ENCODE data around the gene CSNK1G3.

CSNK1G3 gene

GRCh38 chr5:123651234-123651633, 139.3 kb downstream of the CSNK1G3 start:
- no peak for DNase-seq

DNA sequence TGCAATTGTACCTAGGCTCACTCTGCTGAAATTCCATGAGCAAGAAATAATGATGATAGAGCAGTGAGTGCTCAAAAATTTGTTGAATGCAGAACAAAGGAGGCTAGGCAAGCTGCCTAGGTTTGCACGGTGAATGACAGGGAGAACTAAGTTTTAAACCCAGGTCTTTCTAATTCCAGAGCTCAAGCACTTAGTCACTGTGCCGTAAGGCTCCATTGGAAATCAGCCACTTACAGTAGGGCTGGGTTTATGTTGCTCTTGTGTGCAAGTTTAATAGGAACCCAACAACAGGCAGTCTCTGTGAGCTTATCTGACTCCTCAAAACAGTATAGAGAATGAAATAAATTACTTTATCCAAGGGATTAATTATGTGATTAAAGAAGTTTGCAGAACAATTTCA, 147.0 kb downstream of the CSNK1G3 start:
- DNase-seq = no peak

DNA sequence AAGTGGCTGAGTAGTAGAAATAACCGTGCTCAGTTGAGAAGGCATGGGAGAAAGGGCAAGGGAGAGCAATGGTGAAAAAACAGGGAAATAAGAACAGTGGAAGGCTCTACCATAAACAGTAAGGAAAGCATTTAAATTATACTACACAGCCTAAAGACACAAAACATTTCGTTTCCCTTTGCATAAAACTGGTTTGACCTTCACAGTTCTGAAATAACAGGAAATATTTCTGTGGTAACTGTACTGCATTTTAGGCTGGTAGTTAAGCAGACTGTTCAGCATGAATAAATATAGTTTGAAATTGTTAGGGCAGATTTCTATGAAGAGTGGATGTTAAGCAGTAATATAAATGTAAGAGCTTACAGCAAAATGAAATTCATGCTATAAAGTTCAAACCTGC, 147.5 kb downstream of the CSNK1G3 start:
- DNase-seq = no peak

- no peak for DNase-seq
Observed at GRCh38 chr5:123664961-123665360, 153.0 kb downstream of the CSNK1G3 start.

- DNase-seq = no peak
Observed at GRCh38 chr5:123665822-123666371, 153.9 kb downstream of the CSNK1G3 start.

Data from activated T-cell treated with anti-CD3 and anti-CD28 coated beads for 4 hours (primary cell).